ENCODE measurements around the gene CDYL.
"Not testable (repeated sequence)": the region's sequence is repeated elsewhere in the genome, so short reads cannot be mapped to it uniquely, and the experiment has no call there.

The CDYL gene

GRCh38 chr6:4853782-4854511 lies 77.7 kb downstream of the CDYL start:
- no peaks in the 10 kb centered on the region for H3K9me3 ChIP-seq (ENCODE audit: control insufficient read depth, insufficient read depth, low read length)
- H3K9ac ChIP-seq (ENCODE audit: low read depth, low read length) = no peak overlapping the region
- no peaks in the 10 kb centered on the region for H3K36me3 ChIP-seq (ENCODE audit: insufficient read depth, low read length)
- H3K4me1 ChIP-seq (ENCODE audit: insufficient read depth, low read length) = peaks cover 11% of the 10 kb centered on the region

DNA sequence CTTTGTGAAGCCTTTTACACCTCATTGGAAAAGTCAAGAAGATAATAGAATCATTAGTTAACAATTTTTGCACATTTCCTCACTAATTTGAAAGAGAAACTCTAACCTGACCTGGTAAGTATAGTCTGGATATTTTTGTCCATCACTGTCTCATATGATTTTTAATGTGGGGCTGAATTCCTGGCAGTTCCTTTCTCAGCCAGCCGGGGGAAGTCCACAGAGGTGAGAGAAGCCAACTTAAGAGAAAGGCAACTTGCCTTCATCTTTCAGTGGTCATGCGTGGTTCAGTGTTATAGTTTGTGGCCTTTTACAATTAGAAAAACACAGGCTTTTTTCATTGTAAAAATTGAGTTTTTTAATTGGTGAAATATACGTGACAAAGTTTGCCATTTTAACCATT lies 80.6 kb downstream of the CDYL start:
- no peak overlapping the region for H3K9ac ChIP-seq (ENCODE audit: low read depth, low read length)
- peaks cover 13% of the 10 kb centered on the region for H3K4me1 ChIP-seq (ENCODE audit: insufficient read depth, low read length)
- H3K36me3 ChIP-seq (ENCODE audit: insufficient read depth, low read length) = no peaks in the 10 kb centered on the region
- H3K9me3 ChIP-seq (ENCODE audit: control insufficient read depth, insufficient read depth, low read length) = no peaks in the 10 kb centered on the region

DNA sequence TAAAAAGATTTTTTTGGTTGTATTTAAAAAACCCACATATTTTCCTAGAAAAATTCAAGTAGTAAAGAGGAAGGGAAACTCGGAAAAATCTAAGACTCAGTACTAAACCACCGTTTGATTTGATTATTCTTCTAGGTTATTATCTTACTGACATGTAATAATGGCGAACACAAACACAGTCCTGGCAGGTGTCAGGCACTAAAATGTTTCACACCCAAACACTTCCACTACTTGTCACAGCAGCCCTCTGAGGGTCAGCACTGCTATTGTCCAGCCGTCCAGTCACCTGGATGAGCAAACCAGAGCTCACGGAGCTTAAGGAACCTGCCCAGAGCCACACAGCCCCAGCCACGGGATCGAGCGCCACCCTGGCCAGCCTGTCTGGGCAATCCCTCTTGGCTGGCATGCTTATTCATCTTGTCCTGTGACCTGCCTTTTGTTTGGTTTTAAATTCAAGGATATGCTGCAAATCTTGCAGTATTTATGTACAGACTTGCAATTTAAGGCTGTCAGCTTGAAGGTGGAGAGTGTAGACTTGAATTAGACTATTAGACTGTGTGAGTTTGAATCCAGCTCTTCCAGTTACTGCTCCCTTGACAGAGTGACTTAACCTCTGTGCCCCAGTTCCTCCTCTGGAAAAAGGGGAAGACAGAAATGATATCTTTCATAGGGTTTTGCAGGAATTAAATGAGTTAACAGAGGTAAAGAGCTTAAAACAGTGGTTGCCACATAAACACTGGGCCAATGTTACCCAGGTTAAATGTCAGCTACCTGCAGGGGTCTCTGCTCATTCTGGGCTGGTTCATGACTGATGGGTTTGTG lies 82.2 kb downstream of the CDYL start:
- peaks cover 9% of the 10 kb centered on the region; the same call in 1 of the 2 replicates for H3K4me1 ChIP-seq (ENCODE audit: insufficient read depth, low read length)
- no peaks in the 10 kb centered on the region for H3K36me3 ChIP-seq (ENCODE audit: insufficient read depth, low read length)
- H3K9me3 ChIP-seq (ENCODE audit: control insufficient read depth, insufficient read depth, low read length) = no peaks in the 10 kb centered on the region
- H3K9ac ChIP-seq (ENCODE audit: low read depth, low read length) = no peak overlapping the region

DNA sequence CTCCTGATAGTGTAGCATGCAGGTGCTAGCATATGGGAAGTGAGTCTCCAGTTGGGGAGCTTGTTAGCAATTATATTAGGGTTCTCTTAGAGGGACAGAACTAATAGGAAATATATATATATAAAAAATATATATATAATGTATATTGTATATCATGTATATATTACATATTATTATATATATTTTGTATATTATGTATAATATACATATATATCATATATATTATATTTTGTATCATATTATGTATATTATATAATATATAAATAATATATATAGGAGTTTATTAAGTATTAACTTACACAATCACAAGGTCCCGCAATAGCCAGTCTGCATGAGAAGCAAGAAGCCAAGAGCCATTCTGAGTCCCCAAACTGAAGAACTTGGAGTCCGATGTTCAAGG lies 84.2 kb downstream of the CDYL start:
- Histone ChIP-seq H3K4me1 (ENCODE audit: insufficient read depth, low read length) (0 out of 2 replicates have a peak, but pooled peaks cover 9% of the 10 kb centered on the region), H3K9me3 (ENCODE audit: control insufficient read depth, insufficient read depth, low read length) (no peaks in the 10 kb centered on the region), H3K9ac (ENCODE audit: low read depth, low read length) (no peak overlapping the region), H3K36me3 (ENCODE audit: insufficient read depth, low read length) (no peaks in the 10 kb centered on the region)

- H3K36me3 ChIP-seq (ENCODE audit: insufficient read depth, low read length) = no peaks in the 10 kb centered on the region
- H3K9ac ChIP-seq (ENCODE audit: low read depth, low read length) = no peak overlapping the region
- H3K4me1 ChIP-seq (ENCODE audit: insufficient read depth, low read length) = 0 out of 2 replicates have a peak, but pooled peaks cover 9% of the 10 kb centered on the region
- no peaks in the 10 kb centered on the region for H3K9me3 ChIP-seq (ENCODE audit: control insufficient read depth, insufficient read depth, low read length)
Observed at GRCh38 chr6:4861564-4861963, 85.4 kb downstream of the CDYL start.

DNA sequence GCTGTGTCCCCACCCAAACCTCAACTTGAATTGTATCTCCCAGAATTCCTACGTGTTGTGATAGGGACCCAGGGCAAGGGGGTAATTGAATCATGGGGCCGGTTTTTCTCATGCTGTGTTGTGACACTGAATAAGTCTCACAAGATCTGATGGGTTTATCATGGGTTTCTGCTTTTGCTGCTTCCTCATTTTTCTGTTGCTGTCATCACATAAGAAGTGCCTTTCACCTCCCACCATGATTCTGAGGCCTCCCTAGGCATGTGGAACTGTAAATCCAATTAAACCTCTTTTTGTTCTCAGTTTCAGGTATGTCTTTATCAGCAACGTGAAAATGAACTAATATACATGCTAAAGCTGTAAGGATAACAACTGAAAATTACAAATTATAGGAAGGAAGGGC lies 88.3 kb downstream of the CDYL start:
- Histone ChIP-seq H3K4me1 (ENCODE audit: insufficient read depth, low read length) (no peaks in the 10 kb centered on the region), H3K9ac (ENCODE audit: low read depth, low read length) (no peak overlapping the region), H3K9me3 (ENCODE audit: control insufficient read depth, insufficient read depth, low read length) (no peaks in the 10 kb centered on the region), H3K36me3 (ENCODE audit: insufficient read depth, low read length) (no peaks in the 10 kb centered on the region)

DNA sequence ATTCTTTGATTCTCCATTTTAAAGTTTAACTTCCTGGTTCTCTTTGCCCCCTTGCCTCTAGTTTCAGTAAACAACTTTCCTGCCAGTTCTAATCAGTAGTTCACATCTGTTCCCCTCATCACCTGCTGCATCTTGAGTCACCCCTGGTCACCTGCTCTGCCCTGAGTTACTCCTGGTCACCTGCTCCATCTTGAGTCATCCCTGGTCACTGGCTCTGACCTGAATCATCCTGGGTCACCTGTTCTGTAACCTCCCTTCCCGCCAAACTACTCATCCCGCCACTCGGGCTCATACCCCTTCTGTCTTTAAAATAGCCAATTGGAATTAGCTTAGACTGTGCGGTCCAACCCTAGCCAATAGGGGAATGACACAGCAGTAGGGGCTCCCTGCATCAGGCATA lies 88.8 kb downstream of the CDYL start:
- H3K36me3 ChIP-seq (ENCODE audit: insufficient read depth, low read length); H3K4me1 ChIP-seq (ENCODE audit: insufficient read depth, low read length); H3K9ac ChIP-seq (ENCODE audit: low read depth, low read length); H3K9me3 ChIP-seq (ENCODE audit: control insufficient read depth, insufficient read depth, low read length): not testable (repeated sequence)

- Histone ChIP-seq H3K36me3 (ENCODE audit: insufficient read depth, low read length) (no peaks in the 10 kb centered on the region), H3K9ac (ENCODE audit: low read depth, low read length) (no peak overlapping the region), H3K9me3 (ENCODE audit: control insufficient read depth, insufficient read depth, low read length) (no peaks in the 10 kb centered on the region), H3K4me1 (ENCODE audit: insufficient read depth, low read length) (peaks cover 13% of the 10 kb centered on the region)
Observed at GRCh38 chr6:4870821-4871494, 94.8 kb downstream of the CDYL start.

- Histone ChIP-seq H3K9me3 (ENCODE audit: control insufficient read depth, insufficient read depth, low read length) (no peaks in the 10 kb centered on the region), H3K9ac (ENCODE audit: low read depth, low read length) (no peak overlapping the region), H3K4me1 (ENCODE audit: insufficient read depth, low read length) (peaks cover 13% of the 10 kb centered on the region), H3K36me3 (ENCODE audit: insufficient read depth, low read length) (no peaks in the 10 kb centered on the region)
Observed at GRCh38 chr6:4871825-4872224, 95.6 kb downstream of the CDYL start.

- H3K4me1 ChIP-seq (ENCODE audit: insufficient read depth, low read length) = peaks cover 13% of the 10 kb centered on the region
- no peaks in the 10 kb centered on the region for H3K36me3 ChIP-seq (ENCODE audit: insufficient read depth, low read length)
- no peaks in the 10 kb centered on the region for H3K9me3 ChIP-seq (ENCODE audit: control insufficient read depth, insufficient read depth, low read length)
- no peak overlapping the region for H3K9ac ChIP-seq (ENCODE audit: low read depth, low read length)
Observed at GRCh38 chr6:4872841-4873240, 96.6 kb downstream of the CDYL start.

DNA sequence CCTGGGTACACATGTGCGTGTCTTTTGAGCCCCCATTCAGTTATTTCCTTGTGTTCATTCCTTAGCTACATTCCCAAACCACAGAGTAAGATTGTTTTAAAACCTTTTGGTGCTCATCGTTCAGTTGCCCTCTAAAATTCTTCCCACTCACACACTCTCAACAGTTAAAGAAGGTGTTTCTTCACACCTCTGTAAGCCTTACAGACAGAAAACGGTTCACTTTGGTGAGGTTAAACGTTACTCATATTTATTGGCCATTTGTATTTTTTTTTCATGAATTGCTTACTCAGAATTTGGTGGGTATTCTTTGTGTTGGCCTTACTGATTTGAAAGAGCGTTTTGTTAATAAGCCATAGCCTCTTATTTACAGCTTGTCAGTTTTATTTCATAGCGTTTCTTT lies 97.7 kb downstream of the CDYL start:
- Histone ChIP-seq H3K9me3 (ENCODE audit: control insufficient read depth, insufficient read depth, low read length) (no peaks in the 10 kb centered on the region), H3K36me3 (ENCODE audit: insufficient read depth, low read length) (no peaks in the 10 kb centered on the region), H3K9ac (ENCODE audit: low read depth, low read length) (no peak overlapping the region), H3K4me1 (ENCODE audit: insufficient read depth, low read length) (peaks cover 13% of the 10 kb centered on the region)

DNA sequence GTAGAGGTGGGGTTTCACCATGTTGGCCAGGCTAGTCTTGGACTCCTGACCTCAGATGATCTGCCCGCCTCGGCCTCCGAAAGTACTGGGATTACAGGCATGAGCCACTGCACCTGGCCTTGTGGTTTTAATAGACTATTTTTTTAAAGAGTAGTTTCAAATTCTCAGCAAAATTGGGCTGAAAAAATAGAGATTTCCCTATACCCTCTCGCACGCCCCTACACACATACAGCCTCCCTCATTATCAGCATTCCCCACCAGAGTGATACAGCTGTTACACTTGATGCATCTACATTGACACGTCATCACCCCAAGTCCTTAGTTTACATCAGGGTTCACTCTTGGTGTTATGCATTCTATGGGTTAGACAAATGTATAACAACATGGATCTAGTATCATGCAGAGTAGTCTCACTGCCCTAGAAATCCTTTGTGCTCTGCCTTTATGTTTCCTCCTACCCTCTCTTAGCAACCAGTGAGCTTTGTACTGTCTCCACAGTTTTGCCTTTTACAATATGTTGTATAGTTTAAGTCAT lies 103.6 kb downstream of the CDYL start:
- no peak overlapping the region for H3K9ac ChIP-seq (ENCODE audit: low read depth, low read length)
- no peaks in the 10 kb centered on the region for H3K36me3 ChIP-seq (ENCODE audit: insufficient read depth, low read length)

GRCh38 chr6:4880363-4880762 lies 104.2 kb downstream of the CDYL start:
- Histone ChIP-seq H3K4me1 (ENCODE audit: insufficient read depth, low read length) (0 out of 2 replicates have a peak, but pooled peaks cover 3% of the 10 kb centered on the region), H3K9ac (ENCODE audit: low read depth, low read length) (no peak overlapping the region), H3K9me3 (ENCODE audit: control insufficient read depth, insufficient read depth, low read length) (no peaks in the 10 kb centered on the region), H3K36me3 (ENCODE audit: insufficient read depth, low read length) (no peaks in the 10 kb centered on the region)

More for the DNA sequence above, 103.6 kb downstream of the CDYL start:
- H3K4me1 ChIP-seq (ENCODE audit: insufficient read depth, low read length) = 0 out of 2 replicates have a peak, but pooled peaks cover 3% of the 10 kb centered on the region
- no peaks in the 10 kb centered on the region for H3K9me3 ChIP-seq (ENCODE audit: control insufficient read depth, insufficient read depth, low read length)

DNA sequence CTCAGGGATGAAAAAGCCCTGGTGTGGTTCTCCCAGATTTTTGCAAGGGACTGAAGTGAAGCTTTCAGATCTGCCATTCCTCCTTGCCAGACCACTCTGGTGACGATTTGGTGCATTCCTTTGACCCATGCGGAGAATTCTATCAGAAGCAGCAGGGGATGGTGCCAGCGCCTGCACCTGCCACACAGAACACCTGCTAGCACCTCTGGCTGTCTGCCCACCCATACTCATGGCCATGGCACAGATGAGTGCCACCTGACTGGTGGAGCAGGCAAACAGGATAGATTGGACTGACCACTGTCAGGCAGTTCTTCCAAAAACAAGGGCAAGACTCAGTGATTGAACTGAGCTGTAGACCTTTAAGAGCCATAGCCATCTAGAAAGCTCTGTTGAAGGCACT lies 107.1 kb downstream of the CDYL start:
- Histone ChIP-seq H3K36me3 (ENCODE audit: insufficient read depth, low read length) (no peaks in the 10 kb centered on the region), H3K9me3 (ENCODE audit: control insufficient read depth, insufficient read depth, low read length) (no peaks in the 10 kb centered on the region), H3K9ac (ENCODE audit: low read depth, low read length) (no peak overlapping the region), H3K4me1 (ENCODE audit: insufficient read depth, low read length) (0 out of 2 replicates have a peak, but pooled peaks cover 3% of the 10 kb centered on the region)
